ENCODE results near the gene OR5B21.

Gene OR5B21

DNA sequence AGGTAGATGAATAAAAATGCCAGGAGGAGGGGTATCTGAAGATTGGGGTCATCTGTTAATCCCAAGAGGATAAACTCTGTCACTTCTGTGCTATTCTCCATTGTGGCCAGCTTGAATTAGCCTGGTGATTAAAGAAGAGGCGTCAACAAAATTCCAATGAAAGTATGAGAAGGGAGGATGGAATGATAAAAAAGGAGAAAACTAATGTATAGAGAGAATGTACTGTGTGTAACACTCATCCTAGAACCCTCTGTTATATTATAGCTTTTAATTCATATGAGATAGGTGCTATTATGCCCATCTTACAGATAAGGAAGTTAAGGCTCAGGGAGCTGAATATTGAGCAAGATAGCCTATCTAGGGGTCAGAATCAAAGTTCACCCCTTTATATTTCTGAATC is at the start of gene OR5B21:
Gene OR5B21 (minus strand): TSS at position 101 of the 400 bp plus-strand sequence. CDS start 0 bp downstream, at position 101.
- TF ChIP-seq, protein P1, sequence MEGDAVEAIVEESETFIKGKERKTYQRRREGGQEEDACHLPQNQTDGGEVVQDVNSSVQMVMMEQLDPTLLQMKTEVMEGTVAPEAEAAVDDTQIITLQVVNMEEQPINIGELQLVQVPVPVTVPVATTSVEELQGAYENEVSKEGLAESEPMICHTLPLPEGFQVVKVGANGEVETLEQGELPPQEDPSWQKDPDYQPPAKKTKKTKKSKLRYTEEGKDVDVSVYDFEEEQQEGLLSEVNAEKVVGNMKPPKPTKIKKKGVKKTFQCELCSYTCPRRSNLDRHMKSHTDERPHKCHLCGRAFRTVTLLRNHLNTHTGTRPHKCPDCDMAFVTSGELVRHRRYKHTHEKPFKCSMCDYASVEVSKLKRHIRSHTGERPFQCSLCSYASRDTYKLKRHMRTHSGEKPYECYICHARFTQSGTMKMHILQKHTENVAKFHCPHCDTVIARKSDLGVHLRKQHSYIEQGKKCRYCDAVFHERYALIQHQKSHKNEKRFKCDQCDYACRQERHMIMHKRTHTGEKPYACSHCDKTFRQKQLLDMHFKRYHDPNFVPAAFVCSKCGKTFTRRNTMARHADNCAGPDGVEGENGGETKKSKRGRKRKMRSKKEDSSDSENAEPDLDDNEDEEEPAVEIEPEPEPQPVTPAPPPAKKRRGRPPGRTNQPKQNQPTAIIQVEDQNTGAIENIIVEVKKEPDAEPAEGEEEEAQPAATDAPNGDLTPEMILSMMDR (IDR thresholded peaks at IDR 0.05), result no peak
- no peak for TF ChIP-seq ZFX (IDR thresholded peaks at IDR 0.05; ENCODE audit: borderline replicate concordance)
- H3K27ac ChIP-seq, result no peak within 1 kb of the TSS

DNA sequence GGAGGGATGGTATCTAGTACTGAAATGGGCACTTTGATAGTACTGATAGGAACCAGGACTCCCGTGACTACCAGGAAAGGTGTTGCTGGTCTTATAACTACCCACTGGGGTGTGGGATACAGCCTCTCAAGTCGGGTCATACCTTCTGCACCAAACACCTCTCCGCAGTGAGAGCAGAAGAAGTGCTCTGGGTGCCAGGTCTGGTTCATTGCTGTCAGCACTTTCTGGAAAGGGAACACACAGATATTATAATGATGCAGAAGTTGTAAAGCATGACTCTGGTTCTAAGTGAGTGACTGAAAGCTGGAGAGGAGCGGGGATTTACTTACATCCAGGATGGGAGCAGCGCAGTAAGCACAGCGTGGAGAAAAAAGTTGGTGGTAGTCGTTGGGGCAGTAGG is 41.7 kb upstream of the OR5B21 start:
- TF ChIP-seq, protein P1 (IDR thresholded peaks at IDR 0.05), result no peak
- TF ChIP-seq ZFX (IDR thresholded peaks at IDR 0.05; ENCODE audit: borderline replicate concordance), result no peak
- H3K27ac ChIP-seq, result no peak overlapping the region

DNA sequence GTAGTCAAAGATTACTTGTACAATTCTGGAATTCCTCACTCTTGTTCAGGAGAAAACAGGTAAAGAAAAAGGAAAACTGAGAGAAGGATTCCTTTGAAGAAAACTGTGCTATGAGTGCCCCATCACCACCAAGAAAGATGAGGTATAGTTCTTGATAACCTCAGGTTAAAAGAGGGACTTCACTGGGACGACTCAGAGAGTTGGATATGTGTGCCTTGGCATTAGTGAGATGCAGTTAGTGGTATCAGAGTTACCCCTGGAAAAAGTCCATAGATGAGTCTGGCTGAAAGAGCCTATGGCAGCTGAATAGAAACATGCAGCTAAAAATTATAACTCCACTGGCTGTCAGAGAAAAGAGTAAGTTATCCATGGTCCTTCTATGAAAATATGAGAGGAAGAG is 38.9 kb upstream of the OR5B21 start:
- TF ChIP-seq, protein P1 (IDR thresholded peaks at IDR 0.05), result no peak
- no peak for TF ChIP-seq ZFX (IDR thresholded peaks at IDR 0.05; ENCODE audit: borderline replicate concordance)
- H3K27ac ChIP-seq, result no peak overlapping the region

DNA sequence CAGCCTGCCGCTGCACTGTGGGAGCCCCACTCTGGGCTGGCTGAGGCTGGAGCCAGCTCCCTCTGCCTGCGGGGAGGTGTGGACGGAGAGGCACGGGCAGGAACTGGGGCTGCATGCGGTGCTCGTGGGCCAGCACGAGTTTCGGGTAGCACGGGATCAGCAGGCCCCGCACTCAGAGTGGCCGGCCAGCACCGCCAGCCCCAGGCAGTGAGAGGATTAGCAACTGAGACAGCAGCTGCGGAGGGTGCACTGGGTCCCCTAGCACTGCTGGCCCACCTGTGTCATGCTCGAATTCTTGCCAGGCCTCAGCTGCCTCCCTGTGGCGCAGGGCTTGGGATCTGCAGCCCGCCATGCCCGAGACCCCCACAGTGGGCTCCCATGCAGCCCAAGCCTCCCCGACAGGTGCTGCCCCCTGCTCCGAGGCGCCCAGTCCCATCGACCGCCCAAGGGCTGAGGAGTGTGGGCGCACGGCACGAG is 24.0 kb upstream of the OR5B21 start:
- no peak overlapping the region for H3K27ac ChIP-seq
- TF ChIP-seq ZFX (IDR thresholded peaks at IDR 0.05; ENCODE audit: borderline replicate concordance), result no peak
- TF ChIP-seq, protein P1 (IDR thresholded peaks at IDR 0.05), result no peak

DNA sequence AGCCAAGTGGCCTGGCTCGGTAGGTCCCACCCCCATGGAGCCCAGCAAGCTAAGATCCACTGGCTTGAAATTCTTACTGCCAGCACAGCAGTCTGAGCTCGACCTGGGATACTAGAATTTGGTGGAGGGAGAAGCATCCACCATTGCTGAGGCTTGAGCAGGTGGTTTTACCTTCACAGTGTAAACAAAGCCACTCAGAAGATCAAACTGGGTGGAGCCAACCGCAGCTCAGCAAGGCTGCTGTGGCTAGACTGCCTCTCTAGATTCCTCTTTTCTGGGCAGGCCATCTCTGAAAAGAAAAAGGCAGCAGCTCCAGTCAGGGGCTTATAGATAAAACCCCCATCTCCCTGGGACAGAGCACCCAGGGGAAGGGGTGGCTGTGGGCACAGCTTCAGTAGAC is 22.3 kb upstream of the OR5B21 start:
- TF ChIP-seq, protein P1 (IDR thresholded peaks at IDR 0.05), result no peak
- TF ChIP-seq ZFX (IDR thresholded peaks at IDR 0.05; ENCODE audit: borderline replicate concordance), result no peak
- H3K27ac ChIP-seq, result no peak overlapping the region

DNA sequence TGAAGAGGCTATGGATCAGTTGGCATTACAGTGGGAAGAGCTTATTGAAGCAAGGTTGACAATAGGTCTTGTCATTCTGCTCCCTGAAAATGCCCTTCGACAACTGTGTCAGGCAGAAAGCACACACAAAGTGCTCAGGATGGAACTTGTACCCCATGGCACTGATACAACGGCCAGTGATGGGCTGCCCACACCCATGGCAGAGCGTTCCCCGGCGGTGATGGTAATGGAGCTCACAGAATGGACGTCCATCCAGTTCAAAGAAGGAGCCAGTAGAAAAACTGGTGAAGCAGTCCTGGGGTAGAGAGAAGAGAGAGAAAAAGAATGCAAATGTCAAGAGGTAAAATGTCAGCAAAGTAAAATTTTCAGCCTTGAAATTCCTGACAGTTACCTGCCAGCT is 19.5 kb upstream of the OR5B21 start:
- H3K27ac ChIP-seq, result no peak overlapping the region
- TF ChIP-seq, protein P1 (IDR thresholded peaks at IDR 0.05), result no peak

DNA sequence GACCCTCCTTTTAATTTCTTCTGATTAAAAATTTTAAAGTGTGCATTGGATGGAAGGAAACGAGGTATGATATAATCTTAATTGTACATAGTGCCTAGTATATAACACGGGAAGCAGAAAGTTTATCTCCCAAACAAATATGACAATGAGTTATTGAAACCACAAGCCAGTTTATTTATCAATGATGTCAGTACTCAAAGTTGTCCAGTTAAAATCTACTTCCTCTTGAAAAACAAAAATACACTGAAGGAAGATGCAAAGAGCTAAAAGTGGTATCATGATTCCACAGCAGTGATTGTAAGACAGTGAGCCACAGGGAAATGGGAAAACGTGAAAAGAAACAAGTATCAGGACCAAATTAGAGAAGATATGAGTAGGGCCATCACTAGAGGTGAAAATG is 18.8 kb upstream of the OR5B21 start:
- H3K27ac ChIP-seq, result no peak overlapping the region
- TF ChIP-seq ZFX (IDR thresholded peaks at IDR 0.05; ENCODE audit: borderline replicate concordance), result no peak
- TF ChIP-seq, protein P1 (IDR thresholded peaks at IDR 0.05), result no peak

Measured in 22Rv1 (cell line).